Activated naive CD8-positive, alpha-beta T cell treated with anti-CD3 and anti-CD28 coated beads, Interleukin-2, amount 10 ng/mL, durations not matched to agents 7 days and 5 days (primary cell): Measurements from ENCODE around the gene FNBP1. TPM values are rescaled to one million over a fixed set of nuclear protein-coding genes. Genes with fewer than 3 reads are reported as not detected.

Experiments
- ATAC-seq: fragments of 150-1000 bp; cut with Tn5 transposase; one replicate; pipeline ENCODE4 v1.10.0; 2021; ENCODE audit warnings: low read depth, moderate library complexity
- POLR2A ChIA-PET: fragments of 350-600 bp; sonication (Branson Sonifier 250); formaldehyde crosslinking; loops from one replicate; lab custom pipeline; 2021; ENCODE audit warnings: antibody characterized with exemption; lab: Charles Lee
- DNase-seq: peaks from one replicate; pipeline ENCODE4 v3.0.0; 2021
- H3K27ac Mint-ChIP-seq: one replicate; pipeline ENCODE4 v1.8.0; 2022; ENCODE audit warnings: mild to moderate bottlenecking, mixed read lengths
- H3K27me3 Mint-ChIP-seq: one replicate; pipeline ENCODE4 v1.8.0; 2022; ENCODE audit warnings: mild to moderate bottlenecking, moderate library complexity, mixed read lengths
- H3K36me3 Mint-ChIP-seq: one replicate; pipeline ENCODE4 v1.8.0; 2021; ENCODE audit warnings: mild to moderate bottlenecking, mixed read lengths
- H3K4me1 Mint-ChIP-seq: one replicate; pipeline ENCODE4 v1.8.0; 2021; ENCODE audit warnings: mixed read lengths
- H3K4me3 Mint-ChIP-seq: one replicate; pipeline ENCODE4 v1.8.0; 2022; ENCODE audit warnings: mild to moderate bottlenecking, moderate library complexity, mixed read lengths
- H3K9me3 Mint-ChIP-seq: one replicate; pipeline ENCODE4 v1.8.0; 2021; ENCODE audit warnings: mixed read lengths
- total RNA-seq, 2 experiments: library from RNA; stranded (reverse); gene quantifications; one replicate each; pipeline ENCODE4 v1.2.3, GENCODE V29; 2021

The FNBP1 gene
- total RNA-seq, 2 experiments from 2014 or later: 191 to 194 TPM

- ATAC-seq (no peak), DNase-seq (no peak)
- peaks cover 65% of the 10 kb centered on the region for H3K36me3 Mint-ChIP-seq
- no peak overlapping the region for H3K4me3 Mint-ChIP-seq
- POLR2A ChIA-PET: interaction anchor here (1.7 kb wide), 1 partner anchor 16 kb away, joined by 4 read pairs; no protein-coding TSS in a partner anchor
- peaks cover 24% of the 10 kb centered on the region for H3K4me1 Mint-ChIP-seq
- H3K9me3 Mint-ChIP-seq: no peaks in the 10 kb centered on the region
- H3K27me3 Mint-ChIP-seq: no peaks in the 10 kb centered on the region
- no peak overlapping the region for H3K27ac Mint-ChIP-seq
Observed at GRCh38 chr9:129906298-129906697, 136.7 kb downstream of the FNBP1 start.

GRCh38 chr9:129904734-129905133 lies 138.3 kb downstream of the FNBP1 start:
- ATAC-seq (no peak), DNase-seq (no peak)
- Mint-ChIP-seq H3K4me3 (no peak overlapping the region), H3K27me3 (no peaks in the 10 kb centered on the region), H3K27ac (peak overlapping the region; percentile 42), H3K9me3 (no peaks in the 10 kb centered on the region), H3K4me1 (peaks cover 23% of the 10 kb centered on the region), H3K36me3 (peaks cover 68% of the 10 kb centered on the region)
- POLR2A ChIA-PET: interaction anchor here (1.0 kb wide), 1 partner anchor 9 kb away, joined by 3 read pairs; no protein-coding TSS in a partner anchor

GRCh38 chr9:129902740-129903134 lies 140.3 kb downstream of the FNBP1 start:
- Mint-ChIP-seq H3K27me3 (no peaks in the 10 kb centered on the region), H3K36me3 (peaks cover 77% of the 10 kb centered on the region)
- no peak for ATAC-seq

GRCh38 chr9:129901993-129902739 lies 140.8 kb downstream of the FNBP1 start:
- POLR2A ChIA-PET: interaction anchor here (0.6 kb wide), 1 partner anchor 13 kb away, joined by 3 read pairs; no protein-coding TSS in a partner anchor
- H3K9me3 Mint-ChIP-seq: no peaks in the 10 kb centered on the region
- H3K4me1 Mint-ChIP-seq: peaks cover 28% of the 10 kb centered on the region
- H3K4me3 Mint-ChIP-seq: no peak overlapping the region
- no peak for ATAC-seq
- no peak for DNase-seq
- H3K36me3 Mint-ChIP-seq: peaks cover 76% of the 10 kb centered on the region
- H3K27me3 Mint-ChIP-seq: no peaks in the 10 kb centered on the region
- peak overlapping the region; percentile 56 for H3K27ac Mint-ChIP-seq

More at GRCh38 chr9:129902740-129903134, 140.3 kb downstream of the FNBP1 start:
- H3K27ac Mint-ChIP-seq: no peak overlapping the region
- no peak for DNase-seq
- POLR2A ChIA-PET: no interaction called here
- H3K4me1 Mint-ChIP-seq: peaks cover 27% of the 10 kb centered on the region
- H3K9me3 Mint-ChIP-seq: no peaks in the 10 kb centered on the region
- H3K4me3 Mint-ChIP-seq: no peak overlapping the region

GRCh38 chr9:129900263-129901027 lies 142.5 kb downstream of the FNBP1 start:
- Mint-ChIP-seq H3K4me3 (no peak overlapping the region), H3K9me3 (no peaks in the 10 kb centered on the region), H3K27ac (no peak overlapping the region), H3K4me1 (peaks cover 39% of the 10 kb centered on the region), H3K27me3 (no peaks in the 10 kb centered on the region), H3K36me3 (peaks cover 79% of the 10 kb centered on the region)
- no peak for ATAC-seq
- POLR2A ChIA-PET: no interaction called here
- no peak for DNase-seq

GRCh38 chr9:129899620-129900019 lies 143.4 kb downstream of the FNBP1 start:
- Mint-ChIP-seq H3K4me3 (no peak overlapping the region), H3K36me3 (peaks cover 81% of the 10 kb centered on the region), H3K27ac (peak overlapping the region; percentile 83), H3K27me3 (no peaks in the 10 kb centered on the region), H3K9me3 (no peaks in the 10 kb centered on the region), H3K4me1 (peaks cover 44% of the 10 kb centered on the region)
- POLR2A ChIA-PET: no interaction called here
- DNase-seq (no peak), ATAC-seq (no peak)

GRCh38 chr9:129898185-129898584 lies 144.8 kb downstream of the FNBP1 start:
- Mint-ChIP-seq H3K4me1 (peaks cover 48% of the 10 kb centered on the region), H3K9me3 (no peaks in the 10 kb centered on the region), H3K27ac (peak overlapping the region; percentile 49), H3K27me3 (no peaks in the 10 kb centered on the region), H3K36me3 (peaks cover 78% of the 10 kb centered on the region), H3K4me3 (no peak overlapping the region)
- POLR2A ChIA-PET: interaction anchor here (0.6 to 1.8 kb wide), 2 partner anchors 9 to 89 kb away, joined by 3 to 9 read pairs; no protein-coding TSS in a partner anchor
- DNase-seq (no peak), ATAC-seq (no peak)

- H3K27ac Mint-ChIP-seq: peak overlapping the region; percentile 30
- H3K4me1 Mint-ChIP-seq: peaks cover 51% of the 10 kb centered on the region
- H3K36me3 Mint-ChIP-seq: peaks cover 74% of the 10 kb centered on the region
- H3K4me3 Mint-ChIP-seq: no peak overlapping the region
- H3K9me3 Mint-ChIP-seq: no peaks in the 10 kb centered on the region
- POLR2A ChIA-PET: interaction anchor here (0.6 to 1.8 kb wide), 2 partner anchors 8 to 51 kb away, joined by 3 to 9 read pairs; no protein-coding TSS in a partner anchor
- no peaks in the 10 kb centered on the region for H3K27me3 Mint-ChIP-seq
- DNase-seq (no peak), ATAC-seq (no peak)
Observed at GRCh38 chr9:129897263-129897662, 145.7 kb downstream of the FNBP1 start.

- peaks cover 74% of the 10 kb centered on the region for H3K36me3 Mint-ChIP-seq
- peaks cover 62% of the 10 kb centered on the region for H3K4me1 Mint-ChIP-seq
- H3K4me3 Mint-ChIP-seq: peak overlapping the region; percentile 67
- ATAC-seq: no peak
- H3K9me3 Mint-ChIP-seq: no peaks in the 10 kb centered on the region
- no peaks in the 10 kb centered on the region for H3K27me3 Mint-ChIP-seq
- DNase-seq: no peak
- H3K27ac Mint-ChIP-seq: peak overlapping the region; percentile 92
- POLR2A ChIA-PET: interaction anchor here (0.6 to 1.8 kb wide), 8 partner anchors 9 to 143 kb away, joined by 3 to 11 read pairs (median 3); no protein-coding TSS in a partner anchor
Observed at GRCh38 chr9:129895376-129896268, 147.4 kb downstream of the FNBP1 start.

GRCh38 chr9:129894120-129894823 lies 148.7 kb downstream of the FNBP1 start:
- H3K4me3 Mint-ChIP-seq: peak overlapping the region; percentile 67
- peak overlapping the region; percentile 92 for H3K27ac Mint-ChIP-seq
- DNase-seq (no peak), ATAC-seq (peak; percentile 23)
- H3K36me3 Mint-ChIP-seq: peaks cover 72% of the 10 kb centered on the region
- H3K27me3 Mint-ChIP-seq: no peaks in the 10 kb centered on the region
- H3K4me1 Mint-ChIP-seq: peaks cover 65% of the 10 kb centered on the region
- POLR2A ChIA-PET: interaction anchor here (0.5 to 1.8 kb wide), 8 partner anchors 8 to 123 kb away, joined by 3 to 11 read pairs (median 4); no protein-coding TSS in a partner anchor
- H3K9me3 Mint-ChIP-seq: no peaks in the 10 kb centered on the region

- Mint-ChIP-seq H3K27ac (peak overlapping the region; percentile 97), H3K9me3 (no peaks in the 10 kb centered on the region), H3K4me3 (peak overlapping the region; percentile 91), H3K27me3 (no peaks in the 10 kb centered on the region), H3K36me3 (peaks cover 49% of the 10 kb centered on the region), H3K4me1 (peaks cover 84% of the 10 kb centered on the region)
- DNase-seq (no peak), ATAC-seq (no peak)
- POLR2A ChIA-PET: interaction anchor here (1.0 to 10.9 kb wide), 9 partner anchors 15 to 207 kb away, joined by 3 to 195 read pairs (median 4); partner anchors contain the start of genes C9orf78, FNBP1 and USP20
Observed at GRCh38 chr9:129891569-129891968, 151.4 kb downstream of the FNBP1 start.
